H1 (cell line): ENCODE measurements around the gene TUBGCP2. TPM values are rescaled to one million over a fixed set of nuclear protein-coding genes. Genes with fewer than 3 reads are reported as not detected.

Experiments used
- CTCF ChIA-PET: fragments of 300-600 bp; sonication (Branson Sonifier 250); formaldehyde crosslinking; loops from one replicate; lab custom pipeline; 2021; ENCODE audit not compliant: partially characterized antibody; lab: Charles Lee
- POLR2A ChIA-PET: fragments of 300-600 bp; sonication (Branson Sonifier 250); formaldehyde crosslinking; loops from one replicate; lab custom pipeline; 2021; ENCODE audit warnings: inconsistent platforms; ENCODE audit not compliant: partially characterized antibody; lab: Charles Lee
- DNase-seq, 2 experiments: peaks; one replicate each; pipeline versions ENCODE4 v3.0.0 to v3.0.0-alpha.2; 2010 to 2022; ENCODE audit warnings: low spot score in 2 of 2, low read depth in 1 of 2, mixed read lengths in 1 of 2
- FAIRE-seq: peaks from 2 replicates; lab custom pipeline; 2011; peaks lifted over from hg19 to GRCh38; lab: Jason Lieb, UNC
- H2AFZ ChIP-seq: 2 replicates; pipeline ENCODE4 v1.8.1; 2012; ENCODE audit warnings: low read length, inconsistent platforms
- H2AK5ac ChIP-seq: 2 replicates; pipeline ENCODE4 v1.6.1; 2013; ENCODE audit warnings: low read depth, low read length
- H2BK120ac ChIP-seq: replicated peaks from 2 replicates; pipeline ENCODE3; 2013; ENCODE audit warnings: low read depth, low read length, inconsistent platforms
- H2BK12ac ChIP-seq: 2 replicates; pipeline ENCODE4 v1.6.1; 2013; ENCODE audit warnings: low read depth, low read length
- H2BK15ac ChIP-seq: 2 replicates; pipeline ENCODE4 v1.6.1; 2013; ENCODE audit warnings: low read length
- H2BK20ac ChIP-seq: 2 replicates; pipeline ENCODE4 v1.6.1; 2013; ENCODE audit warnings: low read length
- H2BK5ac ChIP-seq: 2 replicates; pipeline ENCODE4 v1.6.1; 2013; ENCODE audit warnings: low read depth, low read length
- H3K14ac ChIP-seq: 2 replicates; pipeline ENCODE4 v1.6.1; 2013; ENCODE audit warnings: inconsistent platforms; ENCODE audit not compliant: insufficient read length
- H3K18ac ChIP-seq: 2 replicates; pipeline ENCODE4 v1.6.1; 2013; ENCODE audit warnings: low read length; ENCODE audit errors: extremely low read depth
- H3K23ac ChIP-seq: 2 replicates; pipeline ENCODE4 v1.6.1; 2013; ENCODE audit warnings: inconsistent platforms; ENCODE audit not compliant: insufficient read length
- H3K23me2 ChIP-seq: 2 replicates; pipeline ENCODE4 v1.6.1; 2013; ENCODE audit warnings: low read depth, low read length
- H3K27ac ChIP-seq: 2 replicates; pipeline ENCODE4 v1.6.1; 2011; ENCODE audit warnings: low read depth, low read length, inconsistent platforms
- H3K27me3 ChIP-seq, 4 experiments: replicated peaks in 1 of 4; 1 replicate in 1 of 4; 2 replicates in 3 of 4; pipeline versions ENCODE4 v1.6.1 to v1.8.1; 2011 to 2013; ENCODE audit warnings: low read length in 3 of 4, mild to moderate bottlenecking in 3 of 4, inconsistent platforms in 2 of 4, mixed read lengths in 2 of 4, moderate library complexity in 1 of 4; ENCODE audit not compliant: control insufficient read depth in 3 of 4, insufficient read depth in 3 of 4; ENCODE audit errors: extremely low read depth in 1 of 4
- H3K36me3 ChIP-seq, 4 experiments: 2 replicates each; pipeline versions ENCODE4 v1.6.1 to v1.8.1; 2011 to 2013; ENCODE audit warnings: mild to moderate bottlenecking in 4 of 4, low read length in 3 of 4, moderate library complexity in 2 of 4, control low read depth in 1 of 4, inconsistent platforms in 1 of 4; ENCODE audit not compliant: insufficient read depth in 4 of 4, control insufficient read depth in 2 of 4
- H3K4ac ChIP-seq: replicated peaks from 2 replicates; pipeline ENCODE3; 2013; ENCODE audit warnings: low read length, low read depth, mixed read lengths, inconsistent platforms; ENCODE audit not compliant: insufficient read length
- H3K4me1 ChIP-seq, 4 experiments: replicated peaks in 1 of 4; 1 replicate in 1 of 4; 2 replicates in 3 of 4; pipeline versions ENCODE4 v1.6.1 to v1.8.1; 2011 to 2013; ENCODE audit warnings: low read length in 3 of 4, inconsistent platforms in 2 of 4, mixed read lengths in 1 of 4; ENCODE audit not compliant: insufficient read depth in 4 of 4, control insufficient read depth in 3 of 4
- H3K4me2 ChIP-seq, 2 experiments: 2 replicates each; pipeline versions ENCODE4 v1.6.1 to v1.8.1; 2011 to 2013; ENCODE audit warnings: low read depth in 2 of 2, low read length in 2 of 2, control low read depth in 1 of 2, inconsistent platforms in 1 of 2, mild to moderate bottlenecking in 1 of 2; ENCODE audit not compliant: insufficient read depth in 1 of 2
- H3K4me3 ChIP-seq, 4 experiments: fragments of 200-600, 300-600 bp in 1 of 4; sonication (generic), shearing (Covaris generic), sonication (Bioruptor Twin) in 1 of 4; 2 replicates each; pipeline versions ENCODE4 v1.5.1 to v1.8.1; 2011 to 2016; ENCODE audit warnings: low read length in 4 of 4, low read depth in 3 of 4, control low read depth in 2 of 4, inconsistent platforms in 2 of 4, mild to moderate bottlenecking in 2 of 4, mixed read lengths in 1 of 4, moderate library complexity in 1 of 4; ENCODE audit not compliant: insufficient read depth in 2 of 4; ENCODE audit errors: extremely low read depth in 1 of 4
- H3K56ac ChIP-seq: replicated peaks from 2 replicates; pipeline ENCODE3; 2013; ENCODE audit warnings: low read depth, mild to moderate bottlenecking, mixed read lengths, low read length, inconsistent platforms; ENCODE audit not compliant: insufficient read length
- H3K79me1 ChIP-seq: 2 replicates; pipeline ENCODE4 v1.6.1; 2013; ENCODE audit warnings: low read depth, low read length, control low read depth
- H3K79me2 ChIP-seq, 2 experiments: 2 replicates each; pipeline versions ENCODE4 v1.6.1 to v1.8.1; 2012 to 2013; ENCODE audit warnings: low read length in 2 of 2, mild to moderate bottlenecking in 2 of 2, inconsistent platforms in 1 of 2; ENCODE audit not compliant: insufficient read depth in 2 of 2, control insufficient read depth in 1 of 2
- H3K9ac ChIP-seq, 4 experiments: replicated peaks in 1 of 4; 1 replicate in 1 of 4; 2 replicates in 3 of 4; pipeline versions ENCODE4 v1.6.1 to v1.8.1; 2011 to 2013; ENCODE audit warnings: low read depth in 3 of 4, low read length in 3 of 4, control low read depth in 2 of 4, mild to moderate bottlenecking in 2 of 4, moderate library complexity in 2 of 4, inconsistent platforms in 1 of 4; ENCODE audit errors: extremely low read depth in 1 of 4
- H3K9me3 ChIP-seq, 2 experiments: 2 replicates each; pipeline versions ENCODE4 v1.6.1 to v1.8.1; 2012 to 2013; ENCODE audit warnings: mild to moderate bottlenecking in 2 of 2, moderate library complexity in 2 of 2, control low read depth in 1 of 2, inconsistent platforms in 1 of 2, low read depth in 1 of 2, low read length in 1 of 2, mixed read lengths in 1 of 2; ENCODE audit not compliant: insufficient read depth in 2 of 2
- H4K20me1 ChIP-seq, 2 experiments: replicated peaks in 1 of 2; 2 replicates each; pipeline versions ENCODE3 to v1.8.1; 2011 to 2013; ENCODE audit warnings: inconsistent platforms in 2 of 2, low read length in 2 of 2, mild to moderate bottlenecking in 1 of 2; ENCODE audit not compliant: insufficient read depth in 2 of 2, control insufficient read depth in 1 of 2
- H4K5ac ChIP-seq: 2 replicates; pipeline ENCODE4 v1.6.1; 2013; ENCODE audit warnings: low read length, low read depth, mixed read lengths, inconsistent platforms; ENCODE audit not compliant: insufficient read length
- H4K8ac ChIP-seq: 2 replicates; pipeline ENCODE4 v1.8.0; 2013; ENCODE audit warnings: mild to moderate bottlenecking, moderate library complexity, low read length, inconsistent platforms; ENCODE audit not compliant: insufficient read depth; ENCODE audit errors: extremely low read depth
- H4K91ac ChIP-seq: replicated peaks from 2 replicates; pipeline ENCODE3; 2013; ENCODE audit warnings: low read length, mixed read lengths, inconsistent platforms; ENCODE audit not compliant: insufficient read length
- BACH1 ChIP-seq: IDR thresholded peaks from 2 replicates; pipeline ENCODE4 v1.6.1; 2012; ENCODE audit warnings: low read length, improper control_type of control experiment
- CHD1 ChIP-seq: IDR thresholded peaks from 2 replicates; pipeline ENCODE4 v1.6.1; 2012; ENCODE audit warnings: low read depth, low read length, improper control_type of control experiment
- CHD2 ChIP-seq: IDR thresholded peaks from 2 replicates; pipeline ENCODE4 v1.6.1; 2012; ENCODE audit warnings: low read length, improper control_type of control experiment
- FOSL1 ChIP-seq: IDR thresholded peaks from 2 replicates; pipeline ENCODE4 v1.6.1; 2011; ENCODE audit warnings: mild to moderate bottlenecking, low read depth, low read length, moderate library complexity; ENCODE audit not compliant: insufficient read depth
- KDM1A ChIP-seq: fragments of 200-600, 300-600 bp; sonication (generic); IDR thresholded peaks from 2 replicates; pipeline ENCODE4 v1.7.1; 2016; ENCODE audit warnings: mild to moderate bottlenecking, low read length, borderline replicate concordance
- MAFK ChIP-seq: IDR thresholded peaks from 2 replicates; pipeline ENCODE4 v1.6.1; 2012; ENCODE audit warnings: low read depth, mild to moderate bottlenecking, improper control_type of control experiment, low read length
- PHF8 ChIP-seq: fragments of 200-600 bp; sonication (generic); conservative IDR thresholded peaks from 2 replicates; pipeline ENCODE4 v1.7.1; 2012; ENCODE audit warnings: low read depth, mild to moderate bottlenecking, inconsistent platforms, low read length, moderate library complexity
- POLR2AphosphoS5 ChIP-seq: IDR thresholded peaks from 2 replicates; pipeline ENCODE4 v1.6.1; 2011; ENCODE audit warnings: low read depth, low read length
- RNF2 ChIP-seq: fragments of 200-900, 300-1000 bp; sonication (generic); IDR thresholded peaks from 2 replicates; pipeline ENCODE4 v1.7.1; 2016; ENCODE audit warnings: borderline replicate concordance, low read depth, mild to moderate bottlenecking, antibody characterized with exemption, low read length; ENCODE audit not compliant: poor library complexity, severe bottlenecking; ENCODE audit errors: missing control alignments
- SIN3A ChIP-seq, 2 experiments: IDR thresholded peaks in 1 of 2; conservative IDR thresholded peaks in 1 of 2; 2 replicates each; pipeline ENCODE4 v1.6.1; 2011 to 2012; ENCODE audit warnings: low read length in 2 of 2, improper control_type of control experiment in 1 of 2, low read depth in 1 of 2, mild to moderate bottlenecking in 1 of 2
- SIX5 ChIP-seq: IDR thresholded peaks from 2 replicates; pipeline ENCODE4 v1.6.1; 2011; ENCODE audit warnings: mild to moderate bottlenecking, low read depth, low read length
- SP4 ChIP-seq: IDR thresholded peaks from 2 replicates; pipeline ENCODE4 v1.6.1; 2012; ENCODE audit warnings: low read length, inconsistent platforms
- SRF ChIP-seq: IDR thresholded peaks from 2 replicates; pipeline ENCODE4 v1.6.1; 2011; ENCODE audit warnings: mild to moderate bottlenecking, low read depth, low read length, moderate library complexity
- ZNF274 ChIP-seq: IDR thresholded peaks from 2 replicates; pipeline ENCODE4 v1.7.0; 2012; ENCODE audit warnings: low read length, borderline replicate concordance; ENCODE audit errors: extremely low read depth
- WGBS, 2 experiments: shearing (Covaris generic) in 1 of 2; methylation state at CpG; one replicate each; pipeline versions ENCODE4 v1.1.6 to v1.1.7; 2013 to 2015; ENCODE audit warnings: low lambda C conversion rate in 2 of 2, mixed read lengths in 2 of 2, inconsistent platforms in 1 of 2, low coverage in 1 of 2, missing lambda C conversion rate in 1 of 2; ENCODE audit not compliant: insufficient replicate concordance in 2 of 2, insufficient coverage in 1 of 2, insufficient read length in 1 of 2; ENCODE audit errors: extremely low coverage in 1 of 2, missing lambda C conversion rate in 1 of 2; 5-methylcytosine and 5-hydroxymethylcytosine counted together
- polyA plus RNA-seq, 7 experiments: library from polyadenylated mRNA; depleted of rRNA in 3 of 7; stranded (reverse) in 5 of 7; unstranded in 2 of 7; fragments of >200 nt in 5 of 7; fragments of 200-250 nt in 2 of 7; gene quantifications; 1 replicate in 5 of 7; 2 replicates in 1 of 7; 4 replicates in 1 of 7; pipeline versions ENCODE4 v1.2.1 to v1.2.3, GENCODE V29; 2011 to 2013; ENCODE audit warnings: missing spikeins in 2 of 7, mixed read lengths in 2 of 7
- total RNA-seq: library from RNA; stranded (reverse); fragmentation: NEBNext Ultra II Directional; extraction: Animal tissue kit (Norgen Biotek cat#: 25700); gene quantifications from 2 replicates; pipeline ENCODE4 v1.2.1, GENCODE V29; 2021

Gene TUBGCP2
- total and polyA plus RNA-seq, 2 of the 8 experiments (the other 6 are each of a cell fraction or from before 2014, with no cell fraction given), result 34.9 to 51.9 TPM

DNA sequence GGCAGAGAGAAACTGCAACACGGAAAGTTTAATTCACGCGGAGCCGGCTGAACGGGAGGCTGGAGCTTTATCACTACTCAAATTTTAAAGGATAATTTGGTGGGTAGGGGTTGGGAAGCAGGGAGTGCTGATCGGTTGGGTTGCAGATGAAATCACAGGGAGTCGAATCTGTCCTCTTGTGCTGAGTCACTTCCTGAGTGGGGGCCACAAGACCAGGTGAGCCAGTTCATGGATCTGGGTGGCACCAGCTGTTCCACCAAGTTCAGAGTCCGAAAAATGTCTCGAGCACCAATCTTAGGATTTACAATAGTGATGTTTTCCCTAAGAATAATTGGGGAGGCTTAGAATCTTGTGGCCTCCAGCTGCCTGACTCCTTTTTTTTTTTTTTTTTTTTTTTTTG lies 34.9 kb upstream of the TUBGCP2 start:
- H3K4me1 ChIP-seq, result peaks cover 0 to 17% (median 1%) of the 10 kb centered on the region in 4 experiments; a peak in 3 of 7 replicates
- no peak overlapping the region for H2BK120ac ChIP-seq
- no peak overlapping the region for H3K27ac ChIP-seq
- no peak overlapping the region for H3K14ac ChIP-seq
- no peak overlapping the region for H2AFZ ChIP-seq
- H2BK5ac ChIP-seq, result 0 out of 2 replicates have a peak overlapping the region, but pooled peaks have one; percentile 35
- FAIRE-seq (no peak), DNase-seq (no peak)
- H3K27me3 ChIP-seq, result peaks cover 0 to 8% (median 3%) of the 10 kb centered on the region in 4 experiments; a peak in 3 of 7 replicates
- H4K20me1 ChIP-seq, result peaks cover 0 to 9% of the 10 kb centered on the region in 2 experiments
- WGBS, 2 experiments, result 91% methylated on average over 9 of the region's 9 CpGs; no CpG with 5 or more reads in 1 of the 2 experiments
- H3K4ac ChIP-seq, result no peak overlapping the region
- H2BK12ac ChIP-seq, result peak overlapping the region; percentile 50; the same call in 1 of the 2 replicates
- no peak overlapping the region for H4K5ac ChIP-seq
- peaks cover 10% of the 10 kb centered on the region; the same call in 1 of the 2 replicates for H3K23me2 ChIP-seq
- H2BK20ac ChIP-seq, result no peak overlapping the region
- no peak overlapping the region; the same call in 1 of the 2 replicates for H3K18ac ChIP-seq
- H3K36me3 ChIP-seq, result no peaks in the 10 kb centered on the region
- H3K79me2 ChIP-seq, result no peaks in the 10 kb centered on the region
- H3K56ac ChIP-seq, result no peak overlapping the region
- no peak overlapping the region for H2AK5ac ChIP-seq
- no peak overlapping the region for H3K4me2 ChIP-seq
- POLR2A ChIA-PET, result interaction anchor here (0.6 to 2.3 kb wide), 10 partner anchors 8 to 1278 kb away, joined by 3 to 8 read pairs (median 3); partner anchors contain the start of genes FUOM and JAKMIP3
- H3K9me3 ChIP-seq, result no peaks in the 10 kb centered on the region
- no peak overlapping the region for H4K8ac ChIP-seq
- no peak overlapping the region for H2BK15ac ChIP-seq
- no peak overlapping the region for H3K9ac ChIP-seq
- no peak overlapping the region for H3K23ac ChIP-seq
- no peak overlapping the region for H3K4me3 ChIP-seq
- H4K91ac ChIP-seq, result no peak overlapping the region
- CTCF ChIA-PET, result interaction anchor here (1.6 to 4.9 kb wide), 2 partner anchors 8 to 14 kb away, joined by 4 to 27 read pairs; no protein-coding TSS in a partner anchor
- no peaks in the 10 kb centered on the region for H3K79me1 ChIP-seq
- TF ChIP-seq SP4 (no peak), MAFK (no peak), CHD2 (no peak), SRF (no peak), ZNF274 (no peak), PHF8 (no peak), FOSL1 (no peak), SIN3A (conservative IDR thresholded peaks at IDR 0.05 in 1 of 2, IDR thresholded peaks at IDR 0.05 in 1 of 2; ENCODE audit: low read depth in 1 of 2, low read length in 2 of 2) (no peak), BACH1 (no peak), SIX5 (no peak), CHD1 (no peak), POLR2AphosphoS5 (no peak), RNF2 (no peak), KDM1A (no peak)
